GM18858 (cell line): ENCODE data around the gene GTF2H4.
"Not testable (repeated sequence)": the region's sequence is repeated elsewhere in the genome, so short reads cannot be mapped to it uniquely, and the experiment has no call there.

Experiments used
- ATAC-seq: cut with Tn5 transposase; IDR thresholded peaks from one replicate; pipeline ENCODE4 v1.9.1; 2021; ENCODE audit not compliant: unreplicated experiment

Gene GTF2H4

GRCh38 chr6:30893666-30894065, 14.3 kb upstream of the GTF2H4 start:
- ATAC-seq: no peak

DNA sequence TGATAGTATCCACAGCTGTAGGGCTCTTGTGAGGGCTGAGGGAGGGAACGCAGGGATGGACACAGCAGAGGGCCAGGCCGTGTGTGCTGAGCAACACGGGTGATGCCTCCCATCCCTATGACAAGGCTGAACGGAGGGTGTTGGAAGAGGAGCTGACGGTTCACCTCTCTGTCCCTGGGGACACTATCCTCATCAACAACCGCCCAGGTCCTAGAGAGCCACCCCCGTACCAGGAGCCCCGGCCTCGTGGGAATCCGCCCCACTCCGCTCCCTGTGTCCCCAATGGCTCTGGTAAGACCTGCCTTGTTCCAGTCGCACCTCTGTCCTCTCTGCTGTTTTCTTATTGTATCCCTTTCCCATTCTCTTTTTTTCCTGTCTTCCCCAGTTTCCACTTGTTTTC, 13.6 kb upstream of the GTF2H4 start:
- no peak for ATAC-seq

- no peak for ATAC-seq
These were observed 13.1 kb upstream of the GTF2H4 start for GRCh38 chr6:30894935-30895334.

GRCh38 chr6:30895343-30895742, 12.7 kb upstream of the GTF2H4 start:
- no peak for ATAC-seq

DNA sequence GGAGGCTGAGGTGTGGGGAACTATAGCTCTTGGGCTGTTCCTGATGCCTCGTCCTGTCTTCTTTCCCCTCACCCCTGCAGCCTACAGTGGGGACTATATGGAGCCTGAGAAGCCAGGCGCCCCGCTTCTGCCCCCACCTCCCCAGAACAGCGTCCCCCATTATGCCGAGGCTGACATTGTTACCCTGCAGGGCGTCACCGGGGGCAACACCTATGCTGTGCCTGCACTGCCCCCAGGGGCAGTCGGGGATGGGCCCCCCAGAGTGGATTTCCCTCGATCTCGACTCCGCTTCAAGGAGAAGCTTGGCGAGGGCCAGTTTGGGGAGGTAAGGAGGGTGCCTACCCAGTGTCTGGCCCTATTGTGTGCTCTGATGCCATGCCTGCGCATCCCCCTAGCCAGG, 11.5 kb upstream of the GTF2H4 start:
- no peak for ATAC-seq

GRCh38 chr6:30897882-30898281, 10.1 kb upstream of the GTF2H4 start:
- no peak for ATAC-seq

- no peak for ATAC-seq
These were observed 9.2 kb upstream of the GTF2H4 start for GRCh38 chr6:30898750-30899360.

GRCh38 chr6:30900863-30901417, 7.1 kb upstream of the GTF2H4 start:
- ATAC-seq: no peak

GRCh38 chr6:30901436-30901835, 6.6 kb upstream of the GTF2H4 start:
- no peak for ATAC-seq

DNA sequence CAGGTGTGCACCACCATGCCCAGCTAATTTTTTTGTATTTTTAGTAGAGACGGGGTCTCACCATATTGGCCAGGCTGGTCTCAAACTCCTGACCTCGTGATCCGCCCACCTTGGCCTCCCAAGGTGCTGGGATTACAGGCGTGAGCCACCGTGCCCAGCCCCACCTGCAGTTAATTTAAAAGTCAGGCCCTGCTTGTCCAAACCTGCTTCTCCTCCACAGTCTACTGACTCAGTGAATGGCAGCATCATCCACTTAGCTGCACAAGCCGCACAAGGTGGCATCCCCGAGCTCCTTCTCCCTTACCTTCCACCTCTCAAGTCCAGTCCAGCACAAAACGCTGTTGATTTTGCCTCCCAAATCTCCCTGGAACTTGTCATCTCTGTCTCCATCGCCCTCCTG, 5.8 kb upstream of the GTF2H4 start:
- not testable (repeated sequence) for ATAC-seq

- no peak for ATAC-seq
These were observed 5.3 kb upstream of the GTF2H4 start for GRCh38 chr6:30902709-30903108.

GRCh38 chr6:30903236-30903635, 4.8 kb upstream of the GTF2H4 start:
- ATAC-seq: no peak

DNA sequence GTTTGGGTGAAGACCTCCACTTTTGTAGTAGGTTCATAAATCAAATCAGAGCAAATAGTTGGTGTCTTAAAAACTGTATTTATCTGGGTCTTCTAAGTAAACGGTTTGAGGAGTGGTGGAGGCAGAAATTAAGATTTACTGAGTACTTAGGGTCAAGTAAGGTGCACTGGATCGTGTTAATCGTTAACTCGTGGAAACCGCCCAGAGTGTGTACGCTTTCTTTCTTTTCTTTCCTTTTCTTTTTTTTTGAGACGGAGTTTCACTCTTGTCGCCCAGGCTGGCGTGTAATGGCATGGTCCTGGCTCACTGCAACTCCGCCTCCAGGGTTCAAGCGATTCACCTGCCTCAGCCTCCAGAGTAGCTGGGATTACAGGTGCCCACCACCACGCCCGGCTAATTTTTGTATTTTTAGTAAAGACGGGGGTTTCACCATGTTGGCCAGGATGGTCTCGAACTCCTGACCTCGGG, 683 bp upstream of the GTF2H4 start:
- not testable (repeated sequence) for ATAC-seq

DNA sequence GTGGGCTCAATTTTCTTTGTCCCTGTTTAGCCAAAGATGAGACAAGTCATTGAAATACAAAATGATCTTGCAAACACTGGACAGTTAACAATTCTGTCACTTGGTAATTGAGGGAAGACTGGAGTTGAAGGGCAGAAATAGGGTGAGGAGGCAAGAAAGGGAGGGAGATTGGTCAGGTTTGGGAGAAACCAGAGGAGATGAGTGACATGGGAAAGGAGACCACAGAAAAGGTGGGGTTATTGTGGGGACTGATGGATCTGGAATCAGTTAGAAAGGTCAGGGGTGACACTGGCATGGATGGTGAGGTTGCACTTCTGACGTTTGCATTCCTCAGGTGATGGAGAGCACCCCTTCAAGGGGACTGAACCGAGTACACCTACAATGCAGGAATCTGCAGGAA, 693 bp downstream of the GTF2H4 start:
- ATAC-seq: no peak

DNA sequence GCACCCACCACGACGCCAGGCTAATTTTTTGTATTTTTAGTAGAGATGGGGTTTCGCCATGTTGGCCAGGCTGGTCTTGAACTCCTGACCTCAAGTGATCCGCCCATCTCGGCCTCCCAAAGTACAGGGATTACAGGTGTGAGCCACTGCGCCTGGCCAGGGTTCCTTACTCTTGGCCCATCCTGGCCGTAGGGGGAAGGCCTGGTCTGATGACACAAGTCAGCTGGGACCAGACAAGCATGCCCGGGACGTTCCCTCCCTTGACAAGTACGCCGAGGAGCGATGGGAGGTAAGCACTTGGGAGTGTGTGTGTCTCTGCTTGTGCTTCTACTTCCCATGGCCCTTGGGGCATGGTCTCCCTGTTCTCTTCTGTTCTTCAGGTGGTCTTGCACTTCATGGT, 2.5 kb downstream of the GTF2H4 start:
- ATAC-seq: not testable (repeated sequence)

DNA sequence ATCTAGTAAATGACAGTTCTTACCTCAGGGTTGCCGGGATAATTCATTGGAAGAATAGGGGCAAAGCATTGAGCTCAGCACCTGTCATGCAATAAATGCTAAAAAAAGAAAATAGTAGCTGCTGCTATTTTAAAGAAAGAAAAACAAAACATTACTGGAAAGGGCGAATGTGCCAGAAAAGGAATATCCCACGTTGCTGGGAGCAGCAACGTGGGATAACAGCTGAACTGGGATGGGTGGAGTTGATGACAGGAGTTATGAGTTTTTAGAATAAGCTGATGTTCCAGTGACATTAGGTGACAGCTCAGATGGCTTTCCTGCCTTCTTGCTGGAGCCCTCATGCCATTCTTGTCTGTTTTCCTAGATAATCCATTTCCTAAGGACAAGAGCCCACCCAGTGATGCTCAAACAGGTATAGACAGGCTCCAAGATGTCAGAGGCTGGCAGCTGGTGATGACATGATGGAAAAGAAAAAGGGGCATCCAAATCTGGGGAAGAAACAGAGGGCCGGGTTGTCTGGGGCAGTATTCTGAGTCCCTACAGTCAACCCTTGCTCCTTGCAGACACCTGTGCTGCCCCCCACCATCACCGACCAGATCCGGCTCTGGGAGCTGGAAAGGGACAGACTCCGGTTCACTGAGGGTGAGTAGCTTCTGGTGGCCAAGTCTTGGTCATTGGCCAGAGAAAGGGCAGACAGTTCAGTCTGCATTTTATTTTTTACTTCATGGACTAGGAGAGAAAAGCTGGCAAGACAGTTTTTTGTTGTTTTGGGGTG, 4.9 kb downstream of the GTF2H4 start:
- ATAC-seq: no peak

- no peak for ATAC-seq
These were observed 5.7 kb downstream of the GTF2H4 start for GRCh38 chr6:30913721-30914075.

DNA sequence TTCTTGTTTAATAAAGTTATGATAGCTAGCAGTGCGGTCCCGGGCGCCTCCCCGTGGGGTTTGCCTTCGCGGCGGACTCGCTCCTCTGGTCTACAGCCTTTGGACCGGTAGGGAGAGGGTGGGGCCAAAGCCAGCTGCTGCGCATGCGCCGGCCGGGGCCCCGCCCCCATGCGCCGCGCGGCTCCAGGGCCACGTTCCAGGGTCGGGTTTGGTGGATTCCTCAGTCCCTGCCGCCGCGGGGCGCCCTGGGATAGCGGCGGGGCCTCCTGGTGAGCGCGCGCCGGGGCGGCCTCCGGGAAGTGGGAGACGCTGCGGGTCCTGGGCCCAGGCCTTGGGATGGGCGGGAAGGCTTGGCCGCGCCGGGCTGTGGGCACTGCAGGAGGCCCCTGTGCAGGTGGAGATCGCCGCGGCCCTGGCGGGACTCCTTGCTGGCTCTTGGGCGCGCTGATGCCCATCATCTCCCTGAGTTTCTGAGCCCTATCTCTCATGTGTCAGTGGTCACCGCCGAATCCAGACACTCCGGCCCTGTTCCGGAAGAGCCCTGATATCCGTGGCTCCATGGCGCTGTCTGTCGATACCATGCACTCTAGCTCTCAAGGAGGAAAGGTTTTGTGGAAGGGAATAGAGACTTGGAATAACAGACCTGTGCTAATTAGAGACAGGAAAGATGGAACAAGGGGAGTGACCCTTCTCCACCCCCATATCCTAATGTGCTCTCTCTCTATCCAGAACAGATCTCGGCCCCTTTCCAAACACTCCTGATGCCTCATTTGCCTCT, 6.3 kb downstream of the GTF2H4 start, which contains the start of gene VARS2:
Gene VARS2 (plus strand): TSS at position 163 of the 778 bp plus-strand sequence. CDS start 599 bp downstream, at position 762.
- ATAC-seq: peak; percentile 72

GRCh38 chr6:30914854-30915590, 7.0 kb downstream of the GTF2H4 start:
- no peak for ATAC-seq

DNA sequence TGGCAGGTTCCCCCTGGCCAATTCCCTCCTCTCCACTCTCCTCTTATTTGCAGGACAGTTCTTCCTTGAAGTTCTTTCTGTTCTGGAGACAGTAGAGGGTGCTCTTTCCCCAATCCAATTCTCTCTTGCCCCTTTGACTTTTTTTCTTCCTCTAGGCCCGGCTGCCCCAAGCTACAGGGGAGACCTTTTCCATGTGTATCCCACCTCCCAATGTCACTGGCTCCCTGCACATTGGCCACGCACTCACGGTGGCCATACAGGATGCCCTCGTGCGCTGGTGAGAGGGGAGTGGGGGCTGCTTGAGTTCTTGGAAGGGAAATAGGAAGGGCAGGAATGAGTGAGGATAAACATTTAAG, 7.6 kb downstream of the GTF2H4 start:
- no peak for ATAC-seq

GRCh38 chr6:30917041-30917440, 9.0 kb downstream of the GTF2H4 start:
- ATAC-seq: no peak
